GM18526 (cell line): ENCODE results near the gene BBS9.

Experiments
- POLR2A ChIP-seq: IDR thresholded peaks from 3 replicates; pipeline ENCODE4 v1.6.1; 2011; ENCODE audit not compliant: insufficient read length; ENCODE audit errors: extremely low read depth

The BBS9 gene

DNA sequence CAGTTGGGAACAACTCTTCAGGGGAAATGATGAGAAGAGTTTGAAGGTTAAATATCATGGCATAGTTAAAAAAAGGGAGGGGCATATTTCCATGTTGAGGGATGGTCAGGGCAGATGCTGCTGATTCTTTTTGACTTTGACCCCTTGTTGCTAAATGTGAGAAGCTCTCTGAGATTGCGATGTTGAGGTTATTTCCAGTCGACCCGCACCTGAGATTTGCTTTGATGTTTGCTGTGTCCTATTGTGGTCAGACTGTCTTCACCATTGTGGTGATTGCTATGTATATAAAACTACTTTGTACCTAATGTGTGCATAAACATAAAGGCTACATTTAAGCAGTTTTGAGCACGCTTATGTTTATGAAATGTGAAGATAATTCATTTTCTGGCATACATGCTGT is 90.9 kb downstream of the BBS9 start:
- no peak for TF ChIP-seq POLR2A

DNA sequence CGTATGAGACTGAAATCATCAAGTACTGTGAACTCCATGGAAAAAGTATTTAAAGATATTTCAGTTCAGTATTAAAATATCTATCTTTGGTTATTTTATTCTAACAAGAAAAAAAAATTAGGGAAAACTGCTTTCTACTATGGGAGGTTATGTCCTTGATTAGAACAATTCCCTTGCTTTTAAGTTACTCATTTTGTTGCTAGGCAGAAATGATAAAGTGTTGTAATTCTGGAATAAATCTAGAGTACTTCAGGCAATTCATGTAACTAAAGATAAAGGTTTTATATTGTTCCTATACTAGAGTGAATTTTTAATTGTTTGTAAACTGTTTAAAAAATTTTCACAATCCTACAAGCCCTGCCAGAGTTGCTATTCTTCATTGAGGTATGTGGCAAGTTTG is 92.0 kb downstream of the BBS9 start:
- no peak for TF ChIP-seq POLR2A

DNA sequence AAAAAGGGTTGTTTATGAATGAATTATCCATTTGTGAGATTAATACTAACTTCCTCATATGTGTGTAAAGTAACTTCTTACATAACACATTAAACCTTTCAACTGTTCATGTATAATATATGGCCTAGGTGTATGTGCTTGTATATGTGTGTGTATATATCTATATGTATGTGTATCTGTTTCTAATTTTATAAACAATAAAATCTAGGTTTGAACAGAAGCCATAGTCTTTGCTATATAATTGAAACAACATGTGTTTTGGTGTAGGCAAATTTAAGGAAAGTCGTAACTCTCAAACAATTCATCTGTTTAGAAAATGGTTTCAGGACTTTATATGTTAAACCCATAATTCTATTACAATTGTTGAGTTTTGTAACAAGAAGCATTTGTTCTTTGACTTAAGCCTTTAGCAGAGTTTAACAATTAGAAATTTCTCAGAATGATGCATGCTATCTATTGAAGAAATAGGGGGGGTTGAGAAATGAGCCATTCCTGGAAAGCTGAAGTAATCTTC is 103.3 kb downstream of the BBS9 start:
- no peak for TF ChIP-seq POLR2A

GRCh38 chr7:33233659-33234058 is 104.3 kb downstream of the BBS9 start:
- TF ChIP-seq POLR2A: no peak

- TF ChIP-seq POLR2A: no peak
These were observed 107.7 kb downstream of the BBS9 start for GRCh38 chr7:33237036-33237435.

DNA sequence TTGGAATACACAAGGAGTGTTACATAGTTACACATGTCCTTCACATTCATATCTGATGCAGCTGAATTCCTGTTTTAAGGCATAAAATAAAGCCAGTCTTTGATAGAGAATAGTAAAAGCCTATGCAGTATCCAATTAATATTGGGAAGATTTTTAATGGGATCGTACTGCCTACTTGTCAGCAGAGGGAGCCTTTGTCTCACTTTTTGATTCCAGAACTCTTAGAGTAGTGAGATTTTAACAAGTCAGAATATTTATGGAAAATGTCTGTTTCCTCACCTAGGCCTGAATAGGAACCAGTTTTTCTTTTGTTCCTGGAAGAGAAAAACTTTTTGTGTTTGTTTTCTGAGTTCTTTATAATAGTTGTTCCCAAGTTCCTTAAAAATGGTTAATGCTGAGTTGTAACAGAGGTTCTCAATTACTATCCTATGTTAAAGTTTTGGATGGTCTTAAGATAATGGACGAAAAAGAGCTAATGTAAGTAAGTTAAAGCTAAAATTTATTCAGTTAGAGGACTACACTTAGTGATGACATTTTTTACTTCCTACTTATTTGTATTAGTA is 114.0 kb downstream of the BBS9 start:
- TF ChIP-seq POLR2A: no peak

GRCh38 chr7:33248671-33249070 is 119.3 kb downstream of the BBS9 start:
- TF ChIP-seq POLR2A: no peak

DNA sequence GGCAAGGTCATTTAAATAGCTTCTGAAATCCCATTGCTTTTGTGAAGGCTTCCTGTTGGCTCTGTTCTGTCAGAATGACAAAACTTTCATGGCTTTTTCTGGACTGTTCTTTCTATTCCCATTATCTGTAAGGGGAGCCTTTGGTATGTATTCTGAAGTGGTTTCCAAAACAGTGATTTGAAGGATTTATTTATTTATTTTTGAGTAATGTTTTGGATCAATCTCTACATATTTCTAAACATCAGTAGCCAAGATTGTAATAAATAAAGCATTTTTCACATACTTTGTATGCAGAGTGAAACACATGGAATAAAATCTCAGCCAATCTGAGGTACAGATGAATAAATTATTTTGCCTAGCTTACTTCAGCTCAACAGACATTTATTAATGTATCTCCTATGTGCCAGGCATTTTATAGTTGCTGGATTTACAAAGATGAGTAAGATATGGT is 121.1 kb downstream of the BBS9 start:
- TF ChIP-seq POLR2A: no peak

- TF ChIP-seq POLR2A: no peak
These were observed 121.9 kb downstream of the BBS9 start for GRCh38 chr7:33251301-33251700.

DNA sequence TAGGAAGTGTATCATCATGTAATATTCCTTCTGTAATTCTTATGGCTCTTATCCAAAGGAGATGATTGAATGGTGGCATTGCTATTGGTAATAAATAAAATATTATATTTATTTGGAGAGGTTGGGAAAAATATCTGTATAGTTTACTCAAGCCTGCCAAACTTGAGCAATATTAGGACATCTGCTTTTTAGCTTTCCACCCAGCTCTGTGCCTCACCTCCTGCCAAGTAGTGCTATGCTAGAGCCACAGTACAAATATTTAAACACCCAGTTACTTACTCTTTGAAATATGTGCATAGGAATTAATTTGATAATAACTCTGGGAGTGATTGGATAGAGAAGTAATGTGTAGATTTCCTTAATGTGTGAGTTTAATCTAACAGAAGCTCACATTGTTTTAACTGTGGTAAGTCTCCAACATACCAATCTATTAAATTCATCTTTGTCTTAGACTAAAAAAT is 129.2 kb downstream of the BBS9 start:
- no peak for TF ChIP-seq POLR2A

DNA sequence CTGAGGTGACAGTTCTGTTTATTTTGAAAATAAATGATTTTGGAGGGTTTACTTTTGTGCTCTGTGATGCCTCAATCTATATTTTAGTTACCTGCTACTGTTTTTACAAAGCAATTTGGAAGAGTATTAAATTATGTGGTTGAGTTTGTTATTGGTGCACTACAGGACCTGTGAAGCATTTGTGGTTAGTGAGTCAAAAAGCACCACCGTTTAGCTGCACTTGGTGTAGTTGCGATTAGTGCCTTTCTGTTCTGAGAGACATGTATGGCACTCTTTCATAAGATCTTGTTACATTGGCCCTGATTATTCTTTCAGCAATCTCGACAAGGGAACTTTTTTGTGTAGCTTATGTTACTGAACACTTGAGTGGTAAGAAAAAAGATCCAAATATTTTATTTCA is 132.2 kb downstream of the BBS9 start:
- no peak for TF ChIP-seq POLR2A

- TF ChIP-seq POLR2A: no peak
These were observed 133.1 kb downstream of the BBS9 start for GRCh38 chr7:33262476-33262875.

DNA sequence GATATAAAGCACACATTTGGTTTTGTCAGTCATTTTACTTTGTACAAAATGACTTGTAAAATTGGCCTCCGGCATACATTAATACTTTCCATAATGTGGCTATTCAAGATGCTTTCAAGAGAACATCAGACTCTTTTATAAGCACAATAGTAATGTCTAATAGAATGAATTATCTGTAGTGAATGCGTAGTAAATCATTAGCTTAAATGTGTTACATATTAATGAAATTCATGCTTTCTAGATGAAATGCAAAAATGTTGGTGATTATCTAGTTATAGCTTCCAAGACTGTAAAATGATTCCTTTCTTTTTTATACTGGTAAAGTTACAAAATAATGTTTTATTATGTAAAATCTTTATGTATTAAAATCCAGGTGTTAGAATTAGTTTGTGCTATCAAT is 144.0 kb downstream of the BBS9 start:
- no peak for TF ChIP-seq POLR2A

GRCh38 chr7:33276325-33276724 is 147.0 kb downstream of the BBS9 start:
- no peak for TF ChIP-seq POLR2A

- no peak for TF ChIP-seq POLR2A
These were observed 147.4 kb downstream of the BBS9 start for GRCh38 chr7:33276729-33277128.

- TF ChIP-seq POLR2A: no peak
These were observed 148.7 kb downstream of the BBS9 start for GRCh38 chr7:33278095-33278494.

GRCh38 chr7:33286501-33286900 is 157.1 kb downstream of the BBS9 start:
- no peak for TF ChIP-seq POLR2A
